HG03159 (cell line): ENCODE measurements around the gene NLN.
"Not testable (repeated sequence)": the region's sequence is repeated elsewhere in the genome, so short reads cannot be mapped to it uniquely, and the experiment has no call there.

Experiments
- ATAC-seq: cut with Tn5 transposase; IDR thresholded peaks from one replicate; pipeline ENCODE4 v1.9.1; 2021; ENCODE audit warnings: mild to moderate bottlenecking, moderate library complexity; ENCODE audit not compliant: unreplicated experiment

The NLN gene

DNA sequence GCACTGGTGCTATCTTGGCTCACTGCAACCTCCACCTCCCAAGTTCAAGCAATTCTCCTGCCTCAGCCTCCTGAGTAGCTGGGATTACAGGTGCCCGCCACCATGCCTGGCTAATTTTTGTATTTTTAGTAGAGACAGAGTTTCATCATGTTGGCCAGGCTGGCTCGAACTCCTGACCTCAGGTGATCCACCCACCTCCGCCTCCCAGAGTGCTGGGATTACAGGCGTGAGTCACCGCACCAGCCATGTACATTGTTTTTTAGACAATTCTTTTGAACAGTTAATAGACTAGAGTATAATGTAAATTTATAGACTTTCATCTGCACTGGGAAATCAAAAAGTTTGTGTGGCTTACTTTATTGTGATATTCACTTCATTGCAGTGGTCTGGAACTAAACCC is 85.5 kb downstream of the NLN start:
- ATAC-seq, result not testable (repeated sequence)

DNA sequence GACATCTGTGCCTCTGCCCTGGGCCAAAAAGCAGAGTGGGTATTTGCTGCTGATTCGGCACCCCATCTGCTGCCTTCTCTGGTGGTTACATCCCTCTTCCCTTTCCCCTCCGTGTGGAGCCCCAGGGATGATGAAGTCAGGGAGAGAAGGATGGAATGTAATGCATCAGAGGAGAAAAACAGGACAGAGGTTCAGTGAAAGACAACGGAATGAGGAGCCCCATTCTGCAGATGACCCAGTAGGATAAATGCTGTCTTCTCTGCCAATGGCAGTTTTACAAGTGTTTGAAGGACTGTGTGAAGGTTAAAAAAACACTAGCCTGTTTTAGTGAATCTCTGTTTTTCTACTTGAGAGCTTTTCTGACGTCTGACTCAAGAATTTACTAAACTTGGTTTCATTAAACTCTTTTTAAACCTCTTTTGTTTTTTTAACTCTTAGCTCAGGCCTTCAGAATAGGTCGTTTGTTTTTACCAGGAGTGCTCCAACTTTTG is 86.3 kb downstream of the NLN start:
- ATAC-seq, result no peak

DNA sequence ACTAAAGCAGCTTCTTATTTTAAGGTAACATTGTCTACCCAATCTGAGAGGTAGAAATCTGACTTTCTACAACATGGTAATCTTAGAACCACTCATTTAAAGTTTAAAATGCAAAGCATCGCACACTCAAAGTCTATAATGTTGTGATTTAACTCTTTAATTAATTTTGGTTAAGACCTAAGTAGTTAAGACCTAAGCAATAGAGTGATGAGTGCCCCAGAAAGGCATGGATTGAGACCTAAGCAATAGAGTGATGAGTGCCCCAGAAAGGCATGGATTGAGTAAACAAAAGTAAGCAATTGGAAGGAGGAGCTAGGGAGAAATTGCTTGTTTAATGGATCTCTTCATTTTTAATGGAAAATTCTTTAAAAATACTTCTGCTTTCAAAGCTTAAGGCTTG is 86.8 kb downstream of the NLN start:
- no peak for ATAC-seq

DNA sequence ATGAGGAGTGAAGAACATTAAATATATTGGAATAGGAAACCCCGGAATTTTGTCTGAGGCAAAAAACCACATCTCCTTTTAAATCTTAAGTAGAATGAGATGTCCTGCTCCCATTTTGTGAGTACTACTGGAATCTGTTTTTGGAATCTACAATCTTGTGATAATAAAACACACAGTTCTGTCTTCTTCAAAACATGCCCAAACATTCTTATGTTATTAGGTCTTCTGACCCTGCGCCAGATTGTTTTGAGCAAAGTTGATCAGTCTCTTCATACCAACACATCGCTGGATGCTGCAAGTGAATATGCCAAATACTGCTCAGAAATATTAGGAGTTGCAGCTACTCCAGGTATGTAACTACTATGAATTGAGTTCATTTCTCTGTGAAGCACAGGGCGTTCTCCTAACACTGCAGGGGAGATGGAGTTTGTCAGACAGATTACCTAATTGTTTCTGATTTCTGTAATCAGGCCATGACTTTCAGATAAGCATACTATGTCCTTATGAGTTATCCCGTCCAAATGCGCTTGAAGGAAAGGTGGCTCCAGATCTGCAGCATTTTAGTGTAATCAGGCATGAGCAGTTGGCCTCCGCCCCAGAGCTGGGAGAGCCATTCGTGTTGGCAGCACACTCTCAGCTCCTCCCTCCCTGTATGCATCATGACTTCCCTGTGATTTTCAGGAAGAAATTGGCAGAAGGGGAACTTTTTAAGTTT is 88.0 kb downstream of the NLN start:
- ATAC-seq, result no peak

DNA sequence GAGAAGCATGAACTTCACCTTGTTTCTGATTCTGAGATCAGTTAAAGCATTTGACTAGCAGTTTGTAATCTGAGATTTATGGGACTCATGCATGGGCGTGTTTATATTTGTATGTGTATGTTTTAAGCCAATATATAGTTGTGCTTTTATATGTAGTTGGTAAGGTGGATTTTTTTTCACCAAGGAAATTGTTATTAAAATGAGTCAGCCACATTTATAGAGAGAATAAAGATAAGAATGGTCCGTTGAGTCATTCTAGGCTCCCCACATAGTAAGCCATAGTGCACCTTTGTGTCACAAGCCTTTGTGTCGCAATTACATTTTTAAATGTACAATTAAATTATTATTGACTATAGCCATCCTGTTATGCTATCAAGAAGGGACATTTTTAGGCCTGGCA is 89.0 kb downstream of the NLN start:
- ATAC-seq, result no peak

DNA sequence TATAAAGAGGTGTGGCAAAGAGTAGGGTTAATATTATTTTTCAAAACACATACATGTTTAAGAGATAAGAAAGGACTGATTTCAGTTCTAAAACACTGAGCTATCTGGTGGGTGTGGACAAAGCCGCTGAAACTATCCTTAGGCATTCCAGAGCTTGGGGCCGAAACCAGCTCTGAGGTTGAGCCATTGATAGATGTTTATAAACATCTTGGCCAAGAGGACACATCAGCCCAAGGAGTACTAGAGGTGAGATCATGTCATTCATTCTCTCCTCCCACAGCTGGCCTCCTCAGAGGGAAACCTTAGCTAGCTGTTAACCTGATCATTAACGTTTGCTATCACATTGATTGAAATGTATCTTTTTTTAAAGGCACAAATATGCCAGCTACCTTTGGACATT is 89.9 kb downstream of the NLN start:
- no peak for ATAC-seq

DNA sequence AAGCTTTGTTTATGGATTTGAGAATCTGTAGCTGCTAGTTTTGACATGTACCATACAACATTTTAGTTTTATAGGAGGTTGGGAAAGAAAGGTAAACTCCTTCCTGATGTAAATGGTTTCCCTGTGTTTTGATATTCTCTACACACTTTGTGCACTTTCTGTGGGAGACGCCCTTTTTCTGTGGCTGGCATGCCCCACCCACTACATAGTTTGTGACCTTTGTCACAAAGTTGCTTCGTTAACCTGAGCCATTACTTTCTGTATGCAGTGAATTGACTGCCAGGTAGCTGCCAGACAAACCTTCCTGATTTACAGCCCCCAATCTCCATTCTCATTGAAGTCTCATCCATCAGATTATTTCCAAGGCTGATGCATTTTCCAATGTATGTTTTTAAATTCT is 90.6 kb downstream of the NLN start:
- ATAC-seq, result no peak

DNA sequence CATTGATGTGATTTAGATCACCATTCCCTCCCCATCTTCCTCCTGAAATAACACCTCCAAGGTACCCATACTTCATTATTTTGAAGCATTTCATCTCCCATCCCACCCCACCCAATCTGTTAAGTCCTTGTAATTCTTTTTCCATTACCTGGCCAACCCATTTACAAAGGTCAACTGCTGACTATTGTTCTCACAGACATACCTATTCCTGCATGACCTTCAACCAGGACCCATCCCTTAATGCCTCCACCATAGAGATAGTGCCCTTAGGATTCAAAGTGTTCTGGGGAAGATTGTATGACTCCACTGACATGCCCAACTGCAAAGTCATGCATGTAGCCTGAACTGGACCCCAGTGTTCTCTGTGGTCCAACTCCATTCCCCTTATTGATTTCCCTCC is 91.2 kb downstream of the NLN start:
- ATAC-seq, result no peak

DNA sequence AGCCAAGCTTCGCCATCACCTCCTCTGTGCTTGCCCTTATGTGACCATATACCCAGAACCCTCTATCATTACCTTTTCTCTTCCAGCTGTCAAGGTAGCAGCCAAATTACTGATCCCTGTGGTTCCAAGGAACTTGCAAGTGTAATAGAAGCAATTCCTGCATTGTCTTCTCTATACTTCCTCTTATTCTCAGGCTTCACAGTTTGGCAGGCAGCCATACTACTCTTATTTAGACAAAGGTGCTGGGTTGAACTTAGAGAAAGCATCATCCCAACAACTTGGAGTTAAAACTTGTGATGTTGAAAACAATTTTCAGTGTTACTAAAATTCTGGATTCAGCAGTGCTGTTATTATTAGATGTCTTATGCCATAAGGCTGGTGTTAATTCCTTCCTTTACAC is 93.2 kb downstream of the NLN start:
- no peak for ATAC-seq

DNA sequence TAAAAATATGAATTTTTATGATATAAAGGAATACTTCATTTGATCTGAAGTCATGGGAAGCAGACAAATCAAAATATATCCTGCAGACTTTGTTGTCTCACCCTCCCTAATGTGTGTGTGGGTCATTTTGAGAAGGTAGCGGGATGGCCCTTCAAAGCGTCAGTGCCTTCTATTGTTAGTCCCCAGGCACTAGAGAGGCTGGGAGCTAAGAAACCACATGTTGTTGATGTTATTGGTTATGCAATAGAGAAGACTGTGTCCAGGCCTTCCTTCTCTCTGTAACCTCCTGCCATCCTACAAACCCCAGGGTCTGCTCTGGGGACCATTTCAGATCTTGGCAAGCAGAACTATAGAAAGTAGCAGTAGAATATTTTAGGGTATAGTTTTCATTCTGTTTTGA is 94.7 kb downstream of the NLN start:
- no peak for ATAC-seq

DNA sequence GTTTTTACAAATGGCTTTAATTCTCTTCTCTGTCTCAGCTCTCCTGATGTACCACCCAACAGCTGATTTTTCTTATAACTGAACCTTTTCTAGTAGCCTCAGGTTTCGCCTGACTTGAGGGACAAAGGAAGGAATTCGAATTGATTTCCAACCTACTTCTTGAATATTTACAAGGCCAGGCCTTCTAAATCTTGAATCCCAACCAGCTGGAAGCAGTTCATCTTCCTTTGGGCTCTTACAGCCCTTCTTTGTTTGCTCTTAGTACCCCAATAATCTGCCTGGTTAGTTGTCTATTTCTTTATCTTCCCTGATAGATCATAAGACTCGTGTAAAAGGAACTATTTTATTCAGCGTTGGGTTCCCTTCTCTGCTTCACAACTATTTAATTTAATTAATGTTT is 95.9 kb downstream of the NLN start:
- ATAC-seq, result no peak

DNA sequence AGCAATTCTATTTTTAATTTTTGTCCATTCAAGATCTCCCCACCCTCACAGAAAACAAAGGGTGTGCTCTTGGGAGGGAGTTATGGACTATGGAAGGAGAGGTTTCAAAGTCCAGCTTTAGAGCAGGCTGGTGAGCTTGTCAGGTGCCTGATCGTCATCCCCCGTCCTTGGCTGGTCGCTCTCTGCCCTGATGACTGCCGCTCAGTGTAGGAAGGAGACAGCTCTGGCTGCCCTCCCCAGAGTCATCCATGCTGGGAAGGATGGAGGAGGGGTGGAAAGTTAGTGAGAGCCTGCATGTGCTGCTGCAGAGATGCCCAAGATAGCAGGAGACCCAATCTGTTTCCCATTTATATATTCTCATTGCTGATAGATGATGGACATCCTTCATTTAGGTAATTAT is 96.6 kb downstream of the NLN start:
- ATAC-seq, result no peak

DNA sequence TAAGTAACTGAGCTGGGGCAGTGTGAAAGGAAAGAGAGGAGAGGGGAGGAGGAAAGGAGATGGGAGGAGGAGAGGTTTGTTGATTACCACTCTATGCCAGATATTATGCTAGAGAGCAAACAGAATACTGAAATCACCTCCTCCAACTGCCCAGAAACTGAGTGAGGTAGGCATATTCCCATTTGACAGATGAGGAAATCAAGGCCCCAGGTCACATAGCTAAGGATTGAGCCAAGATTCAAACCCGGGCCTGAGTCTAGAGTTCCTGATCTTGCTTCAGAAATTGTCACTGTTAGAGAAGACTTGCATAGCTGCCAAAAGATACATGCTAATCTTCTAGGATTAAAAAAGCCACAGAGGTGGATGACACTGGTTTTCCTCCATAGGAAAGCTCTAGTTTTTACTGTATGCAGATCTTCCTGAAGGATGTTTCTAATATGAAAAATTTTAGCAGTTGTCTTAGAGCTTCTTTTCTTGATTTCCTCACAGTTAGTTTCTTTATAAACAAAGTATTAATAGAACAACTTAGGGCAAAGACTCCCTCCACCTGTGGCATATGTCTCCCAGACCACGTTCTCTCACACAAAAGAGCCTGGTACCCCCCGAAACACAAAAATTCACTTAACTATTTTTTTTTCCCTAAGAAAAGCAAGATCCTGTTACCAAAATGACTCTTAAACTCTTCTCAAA is 97.4 kb downstream of the NLN start:
- no peak for ATAC-seq

DNA sequence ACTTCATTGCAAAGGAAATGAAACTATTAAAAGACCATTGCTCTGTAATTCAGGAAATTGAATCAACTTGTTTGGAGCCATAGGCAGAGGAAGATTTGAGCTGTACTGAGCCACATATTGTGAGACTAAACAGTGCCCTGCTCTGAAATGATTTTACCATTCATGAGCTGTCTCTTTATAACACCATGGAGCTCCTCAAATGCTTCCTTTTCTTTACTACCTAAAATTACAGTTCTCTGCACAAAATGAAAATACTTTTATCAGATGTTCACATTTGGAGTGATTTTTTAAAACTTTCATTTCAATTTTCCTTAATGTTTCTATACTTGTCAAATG is 97.9 kb downstream of the NLN start:
- no peak for ATAC-seq

DNA sequence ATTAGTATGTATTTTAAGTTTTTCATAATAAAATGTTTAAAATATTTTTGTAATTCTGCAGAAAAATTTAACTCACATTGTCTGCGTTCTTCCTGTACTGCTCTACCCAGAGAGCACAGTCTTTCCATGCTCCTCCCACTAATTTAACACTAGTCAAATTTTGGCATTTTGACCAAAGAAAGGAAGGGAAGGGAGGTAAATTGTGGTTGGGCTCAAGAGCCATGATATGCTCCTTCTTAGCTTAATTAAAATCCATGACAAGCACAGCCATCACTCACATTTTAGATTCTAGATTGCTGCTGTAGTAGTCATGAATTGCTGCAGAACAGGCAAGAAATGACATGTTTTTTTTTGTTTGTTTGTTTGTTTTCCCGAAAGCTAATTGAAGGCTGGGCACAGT is 98.4 kb downstream of the NLN start:
- ATAC-seq, result no peak

DNA sequence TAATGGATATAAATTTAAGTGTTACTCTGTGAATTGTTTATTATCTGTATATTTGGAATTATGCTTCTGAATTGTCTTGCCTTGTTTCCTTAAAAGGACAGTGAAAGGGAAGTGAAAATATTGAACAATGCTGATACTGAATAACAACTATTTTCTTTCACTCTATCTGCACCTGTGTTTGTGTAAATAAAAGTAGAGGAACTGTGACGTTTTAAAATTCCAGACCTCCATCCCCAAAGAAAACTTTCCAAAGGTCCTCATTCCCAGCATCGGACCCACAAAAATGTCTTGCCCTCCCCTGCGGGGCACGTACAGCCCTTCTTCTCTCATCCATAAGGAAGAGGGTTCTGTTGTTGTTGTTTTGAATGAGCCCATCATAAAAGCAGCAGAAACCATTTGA is 100.0 kb downstream of the NLN start:
- ATAC-seq, result no peak

DNA sequence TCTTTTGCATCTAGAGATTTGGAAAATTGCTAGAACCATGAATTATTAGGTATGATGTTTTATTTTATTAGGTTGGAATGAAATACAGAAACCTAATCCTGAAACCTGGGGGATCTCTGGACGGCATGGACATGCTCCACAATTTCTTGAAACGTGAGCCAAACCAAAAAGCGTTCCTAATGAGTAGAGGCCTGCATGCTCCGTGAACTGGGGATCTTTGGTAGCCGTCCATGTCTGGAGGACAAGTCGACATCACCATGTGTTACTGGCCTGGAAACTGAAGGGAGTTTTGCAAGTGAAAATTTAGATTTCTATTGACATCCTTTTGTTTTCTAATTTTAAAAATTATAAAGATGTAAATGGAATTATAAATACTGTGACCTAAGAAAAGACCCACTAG is 100.7 kb downstream of the NLN start:
- no peak for ATAC-seq

DNA sequence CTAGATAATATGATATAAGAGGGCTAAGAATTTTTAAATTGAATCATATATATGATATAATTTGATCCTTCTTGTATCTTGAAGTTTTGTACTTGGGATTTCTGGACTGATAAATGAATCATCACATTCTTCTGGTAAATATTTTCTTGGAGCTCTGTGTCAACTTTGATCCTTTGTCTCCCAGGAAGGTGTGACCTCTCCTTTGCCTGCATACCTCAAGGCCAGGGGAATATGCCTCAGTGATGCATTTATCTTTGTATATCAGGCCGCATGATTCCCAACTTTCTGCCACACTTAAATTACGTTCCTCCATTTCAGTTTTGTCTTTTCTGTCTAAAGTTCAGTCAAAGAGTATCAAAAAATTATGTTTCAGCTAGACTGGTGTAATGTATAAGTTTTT is 101.2 kb downstream of the NLN start:
- ATAC-seq, result no peak

DNA sequence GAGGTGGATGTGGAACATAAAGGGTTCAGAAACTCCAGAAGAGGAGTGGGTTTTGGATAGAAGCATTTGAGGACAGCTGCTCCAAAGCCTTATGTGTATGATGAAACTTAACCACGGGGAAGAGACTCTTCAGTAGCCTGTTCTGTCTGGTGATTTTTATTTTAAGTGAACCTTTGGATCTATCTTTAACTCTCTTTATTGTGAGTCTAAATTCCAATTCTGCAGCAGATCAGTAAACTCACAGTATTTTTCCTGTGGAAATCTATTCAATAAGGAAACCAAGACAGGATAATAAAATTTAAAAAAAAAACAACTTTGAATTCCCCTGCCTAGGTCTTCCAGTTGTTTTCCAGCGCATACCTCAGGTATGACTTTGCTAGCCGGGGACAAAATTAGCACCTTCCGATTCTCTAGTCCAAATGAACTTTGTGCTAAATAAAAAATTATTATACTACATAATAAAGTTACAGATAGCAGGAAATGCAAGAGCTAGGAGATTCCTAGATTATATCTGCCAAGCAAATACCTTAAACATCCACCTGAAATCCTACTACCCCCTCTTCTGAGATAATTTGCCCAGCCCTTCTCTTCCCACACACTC is 101.9 kb downstream of the NLN start:
- no peak for ATAC-seq

DNA sequence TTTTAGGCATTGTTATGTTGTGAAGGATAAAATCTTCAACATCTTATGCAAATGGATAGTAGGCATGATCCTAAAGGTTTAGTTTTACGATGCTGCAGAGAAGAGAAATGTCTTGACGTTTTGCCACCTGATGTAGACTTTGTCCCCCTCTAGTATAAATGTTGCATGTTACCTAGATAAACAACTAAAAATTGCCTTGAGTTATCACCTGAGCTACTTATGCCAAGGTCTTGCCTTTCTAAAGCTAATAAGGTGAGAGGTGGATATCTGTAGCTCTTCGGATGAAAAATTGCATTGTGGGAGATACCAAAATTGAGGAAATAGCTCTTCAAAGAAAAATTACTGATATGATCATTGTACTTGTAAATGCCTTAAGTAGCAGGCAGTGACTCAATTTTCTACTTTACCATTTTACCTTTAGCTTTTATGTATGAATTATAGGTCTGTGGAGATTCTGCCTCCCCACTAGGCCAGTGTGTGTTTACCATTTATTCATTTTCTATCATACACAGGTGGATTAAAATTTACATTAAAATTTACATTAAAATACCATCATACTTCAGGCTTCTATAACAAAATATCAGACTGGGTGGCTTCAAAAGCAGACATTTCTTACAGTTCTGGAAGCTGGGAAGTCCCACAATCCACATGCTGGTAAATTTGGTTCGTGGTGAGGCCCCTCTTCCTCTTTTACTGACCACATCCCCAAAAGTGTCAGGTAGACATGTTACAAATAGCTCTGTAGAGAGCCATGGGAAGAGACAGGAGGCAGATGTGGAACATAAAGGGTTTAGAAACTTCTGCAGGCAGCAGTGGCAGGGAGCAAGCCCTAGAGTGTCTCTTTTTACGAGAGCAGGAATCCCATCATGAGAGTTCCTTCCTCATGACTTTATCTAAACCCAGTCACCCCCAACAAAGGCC is 103.7 kb downstream of the NLN start:
- peak; percentile 59 for ATAC-seq
